HG03103 (cell line): ENCODE data around the gene CTDNEP1.

Experiments used
- ATAC-seq: cut with Tn5 transposase; IDR thresholded peaks from one replicate; pipeline ENCODE4 v1.9.1; 2021; ENCODE audit warnings: low read depth; ENCODE audit not compliant: unreplicated experiment

Gene CTDNEP1

GRCh38 chr17:7280519-7281073 is 29.1 kb upstream of the CTDNEP1 start:
- peak; percentile 43 for ATAC-seq

GRCh38 chr17:7279448-7279847 is 27.9 kb upstream of the CTDNEP1 start:
- no peak for ATAC-seq

- ATAC-seq = no peak
These were observed 15.2 kb upstream of the CTDNEP1 start for GRCh38 chr17:7266784-7267183.

GRCh38 chr17:7263801-7264078 is 12.2 kb upstream of the CTDNEP1 start:
- no peak for ATAC-seq

GRCh38 chr17:7262935-7263800 is 11.6 kb upstream of the CTDNEP1 start:
- no peak for ATAC-seq

- ATAC-seq = no peak
These were observed 10.8 kb upstream of the CTDNEP1 start, which contains the start of gene CLDN7 for GRCh38 chr17:7262192-7262934. TSS of gene CLDN7 (minus strand) at chr17:7262478. CDS start at chr17:7262043, 435 bp downstream.

- no peak for ATAC-seq
These were observed 10.1 kb upstream of the CTDNEP1 start for GRCh38 chr17:7261379-7262191.

GRCh38 chr17:7260651-7261378 is 9.3 kb upstream of the CTDNEP1 start:
- ATAC-seq = no peak

GRCh38 chr17:7260151-7260550 is 8.6 kb upstream of the CTDNEP1 start:
- no peak for ATAC-seq

GRCh38 chr17:7259555-7259889 is 8.0 kb upstream of the CTDNEP1 start:
- ATAC-seq = no peak

GRCh38 chr17:7258731-7259554 is 7.4 kb upstream of the CTDNEP1 start:
- no peak for ATAC-seq

- no peak for ATAC-seq
These were observed 5.4 kb upstream of the CTDNEP1 start for GRCh38 chr17:7256766-7257456.

GRCh38 chr17:7254511-7254910 is 3.0 kb upstream of the CTDNEP1 start:
- no peak for ATAC-seq

GRCh38 chr17:7253082-7253481 is 1.5 kb upstream of the CTDNEP1 start:
- ATAC-seq = no peak

- peak; percentile 31 for ATAC-seq
These were observed 876 bp upstream of the CTDNEP1 start, which contains the start of gene ELP5 for GRCh38 chr17:7252176-7253043. TSS of gene ELP5 (plus strand) at chr17:7252215. CDS start at chr17:7252551, 336 bp downstream.

GRCh38 chr17:7250695-7251627 is 573 bp downstream of the CTDNEP1 start:
- no peak for ATAC-seq

GRCh38 chr17:7249830-7250229 is 1.7 kb downstream of the CTDNEP1 start:
- ATAC-seq = no peak
